Ectodermal cell (in vitro differentiated cells): Measurements from ENCODE around the gene S100Z.
"Not testable (repeated sequence)": the region's sequence is repeated elsewhere in the genome, so short reads cannot be mapped to it uniquely, and the experiment has no call there.

Experiments
- H3K27ac ChIP-seq: 2 replicates; pipeline ENCODE4 v1.7.0; 2013; ENCODE audit warnings: mild to moderate bottlenecking, low read depth, low read length; ENCODE audit not compliant: insufficient read depth, poor library complexity, severe bottlenecking
- H3K27me3 ChIP-seq: 2 replicates; pipeline ENCODE4 v1.7.0; 2013; ENCODE audit warnings: mild to moderate bottlenecking, low read length; ENCODE audit not compliant: insufficient read depth, control insufficient read depth, poor library complexity, severe bottlenecking
- H3K36me3 ChIP-seq: one replicate; pipeline ENCODE4 v1.7.0; 2013; ENCODE audit warnings: low read length; ENCODE audit not compliant: control insufficient read depth, insufficient read depth
- H3K4me1 ChIP-seq: one replicate; pipeline ENCODE4 v1.7.0; 2013; ENCODE audit warnings: low read length; ENCODE audit not compliant: control insufficient read depth, insufficient read depth
- H3K4me3 ChIP-seq: 2 replicates; pipeline ENCODE4 v1.7.0; 2013; ENCODE audit warnings: low read depth, low read length, control low read depth; ENCODE audit not compliant: insufficient read depth
- H3K9me3 ChIP-seq: 2 replicates; pipeline ENCODE4 v1.7.0; 2013; ENCODE audit warnings: mild to moderate bottlenecking, low read length, moderate library complexity; ENCODE audit not compliant: control insufficient read depth
- WGBS, 2 experiments: methylation state at CpG; one replicate each; pipeline ENCODE4 v1.1.7; 2013; ENCODE audit warnings: missing lambda C conversion rate in 2 of 2; 5-methylcytosine and 5-hydroxymethylcytosine counted together

S100Z gene

GRCh38 chr5:76867827-76868693 lies 18.2 kb downstream of the S100Z start:
- H3K4me1 ChIP-seq, result no peaks in the 10 kb centered on the region
- no peak overlapping the region for H3K4me3 ChIP-seq
- H3K27ac ChIP-seq, result no peak overlapping the region
- H3K27me3 ChIP-seq, result no peaks in the 10 kb centered on the region
- WGBS, 2 experiments, result 80 to 83% methylated on average over 7 of the region's 8 CpGs
- H3K36me3 ChIP-seq, result no peaks in the 10 kb centered on the region
- no peaks in the 10 kb centered on the region for H3K9me3 ChIP-seq

GRCh38 chr5:76870046-76870445 lies 20.2 kb downstream of the S100Z start:
- no peak overlapping the region for H3K4me3 ChIP-seq
- H3K4me1 ChIP-seq, result no peaks in the 10 kb centered on the region
- WGBS, 2 experiments, result 86 to 89% methylated on average over 5 to 6 of the region's 6 CpGs
- H3K27me3 ChIP-seq, result no peaks in the 10 kb centered on the region
- no peak overlapping the region for H3K27ac ChIP-seq
- no peaks in the 10 kb centered on the region for H3K9me3 ChIP-seq
- no peaks in the 10 kb centered on the region for H3K36me3 ChIP-seq

GRCh38 chr5:76874088-76874581 lies 24.3 kb downstream of the S100Z start:
- H3K4me3 ChIP-seq, result no peak overlapping the region
- H3K36me3 ChIP-seq, result no peaks in the 10 kb centered on the region
- no peak overlapping the region for H3K27ac ChIP-seq

GRCh38 chr5:76888733-76889300 lies 39.0 kb downstream of the S100Z start:
- H3K9me3 ChIP-seq, result no peaks in the 10 kb centered on the region

More at GRCh38 chr5:76874088-76874581, 24.3 kb downstream of the S100Z start:
- H3K9me3 ChIP-seq, result no peaks in the 10 kb centered on the region
- 61 to 69% methylated on average over 3 of the region's 3 CpGs for WGBS, 2 experiments
- no peaks in the 10 kb centered on the region for H3K4me1 ChIP-seq
- H3K27me3 ChIP-seq, result no peaks in the 10 kb centered on the region

DNA sequence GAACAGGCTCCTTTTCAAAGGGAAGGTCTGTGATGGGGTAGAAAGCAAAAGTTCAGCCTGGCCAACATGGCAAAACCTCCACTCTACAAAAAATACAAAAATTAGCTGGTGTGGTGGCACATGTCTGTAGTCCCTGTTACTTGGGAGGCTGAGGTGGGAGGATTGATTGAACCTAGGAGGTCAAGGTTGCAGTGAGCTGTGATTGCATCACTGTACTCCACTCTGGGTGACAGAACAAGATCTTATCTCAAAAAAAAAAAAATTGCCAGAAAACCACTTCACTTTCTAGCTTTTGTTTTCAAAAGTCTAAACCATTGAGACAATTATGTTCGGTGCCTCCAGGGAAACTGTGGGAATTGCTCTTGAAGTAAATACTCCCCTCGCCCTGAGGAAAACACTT lies 43.5 kb downstream of the S100Z start:
- no peaks in the 10 kb centered on the region for H3K9me3 ChIP-seq
- H3K27me3 ChIP-seq, result no peaks in the 10 kb centered on the region
- 94 to 97% methylated on average over 2 of the region's 2 CpGs for WGBS, 2 experiments
- no peaks in the 10 kb centered on the region for H3K4me1 ChIP-seq
- no peak overlapping the region for H3K27ac ChIP-seq
- H3K36me3 ChIP-seq, result no peaks in the 10 kb centered on the region
- no peak overlapping the region for H3K4me3 ChIP-seq

More at GRCh38 chr5:76888733-76889300, 39.0 kb downstream of the S100Z start:
- Histone ChIP-seq H3K4me3 (no peak overlapping the region), H3K4me1 (no peaks in the 10 kb centered on the region), H3K27me3 (no peaks in the 10 kb centered on the region), H3K27ac (no peak overlapping the region), H3K36me3 (no peaks in the 10 kb centered on the region)
- 88 to 91% methylated on average over 10 of the region's 10 CpGs for WGBS, 2 experiments

GRCh38 chr5:76896196-76896595 lies 46.4 kb downstream of the S100Z start:
- Histone ChIP-seq H3K27me3 (no peaks in the 10 kb centered on the region), H3K36me3 (no peaks in the 10 kb centered on the region), H3K4me1 (no peaks in the 10 kb centered on the region), H3K9me3 (no peaks in the 10 kb centered on the region), H3K27ac (no peak overlapping the region), H3K4me3 (no peak overlapping the region)
- 89 to 100% methylated on average over 1 to 2 of the region's 2 CpGs for WGBS, 2 experiments

DNA sequence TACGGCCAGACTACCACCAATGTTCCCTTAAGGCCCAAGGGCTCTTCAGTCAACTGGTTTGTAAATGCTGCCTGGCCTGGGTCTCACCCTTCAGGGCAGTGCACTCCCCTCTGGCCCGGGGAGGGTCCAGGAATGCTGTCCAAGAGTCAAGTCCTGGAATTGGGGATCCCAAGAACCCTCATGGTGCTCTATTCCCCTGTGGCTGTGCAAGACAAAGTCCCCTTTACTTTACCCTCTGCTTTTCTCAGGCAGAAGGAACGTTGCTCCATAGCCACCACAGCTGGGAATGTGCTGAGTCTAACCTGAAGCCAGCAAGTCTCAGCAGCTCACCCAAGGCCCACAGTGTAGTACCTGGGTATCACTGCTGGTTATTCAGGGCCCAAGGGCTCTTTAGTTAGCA lies 51.7 kb downstream of the S100Z start:
- 89 to 93% methylated on average over 3 of the region's 3 CpGs for WGBS, 2 experiments
- H3K4me1 ChIP-seq, result no peaks in the 10 kb centered on the region
- no peaks in the 10 kb centered on the region for H3K36me3 ChIP-seq
- H3K4me3 ChIP-seq, result no peak overlapping the region
- H3K27ac ChIP-seq, result no peak overlapping the region
- no peaks in the 10 kb centered on the region for H3K9me3 ChIP-seq
- no peaks in the 10 kb centered on the region for H3K27me3 ChIP-seq

GRCh38 chr5:76908166-76908565 lies 58.4 kb downstream of the S100Z start:
- no peaks in the 10 kb centered on the region for H3K4me1 ChIP-seq
- H3K4me3 ChIP-seq, result no peak overlapping the region
- H3K27me3 ChIP-seq, result no peaks in the 10 kb centered on the region
- H3K36me3 ChIP-seq, result no peaks in the 10 kb centered on the region
- 86 to 90% methylated on average over 7 of the region's 7 CpGs for WGBS, 2 experiments
- H3K27ac ChIP-seq, result no peak overlapping the region
- no peaks in the 10 kb centered on the region for H3K9me3 ChIP-seq

GRCh38 chr5:76910344-76910933 lies 60.6 kb downstream of the S100Z start:
- not testable (repeated sequence) for H3K27ac ChIP-seq, H3K4me3 ChIP-seq, H3K9me3 ChIP-seq, H3K36me3 ChIP-seq, H3K27me3 ChIP-seq, H3K4me1 ChIP-seq
- WGBS, 2 experiments, result 91 to 94% methylated on average over 9 of the region's 9 CpGs

DNA sequence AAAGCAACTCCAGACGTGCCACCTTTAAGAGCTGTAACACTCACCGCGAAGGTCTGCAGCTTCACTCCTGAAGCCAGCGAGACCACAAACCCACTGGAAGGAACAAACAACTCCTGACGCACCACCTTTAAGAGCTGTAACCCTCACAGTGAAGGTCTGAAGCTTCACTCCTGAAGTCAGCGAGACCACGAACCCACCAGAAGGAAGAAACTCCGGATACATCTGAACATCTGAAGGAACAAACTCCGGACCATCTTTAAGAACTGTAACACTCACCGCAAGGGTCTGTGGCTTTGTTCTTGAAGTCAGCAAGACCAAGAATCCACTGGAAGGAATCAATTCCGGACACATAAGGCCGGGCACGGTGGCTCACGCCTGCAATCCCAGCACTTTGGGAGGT lies 64.9 kb downstream of the S100Z start:
- WGBS, 2 experiments, result 92 to 93% methylated on average over 14 of the region's 14 CpGs

More for the DNA sequence above, 64.9 kb downstream of the S100Z start:
- H3K4me3 ChIP-seq, H3K27me3 ChIP-seq, H3K27ac ChIP-seq, H3K9me3 ChIP-seq, H3K4me1 ChIP-seq, H3K36me3 ChIP-seq: not testable (repeated sequence)
